ENCODE data around the gene HYAL2. TPM values are rescaled to one million over a fixed set of nuclear protein-coding genes. Genes with fewer than 3 reads are reported as not detected.

The HYAL2 gene
- total and polyA plus RNA-seq, 9 of the 15 experiments (the other 6 are each of a cell fraction or from before 2014, with no cell fraction given): 0.36 to 22.7 (median 11.4) TPM; not detected in 1

- peak; percentile 88 for TF ChIP-seq POLR2G (IDR thresholded peaks at IDR 0.05; ENCODE audit: low read depth, low read length)
- TF ChIP-seq ZBTB11 (CRISPR knock-in tag; IDR thresholded peaks at IDR 0.05): no peak
- TF ChIP-seq CBX8 (IDR thresholded peaks at IDR 0.05; ENCODE audit: borderline replicate concordance, extremely low read depth, low read depth, low read length, poor library complexity, severe bottlenecking): no peak
- TF ChIP-seq BRCA1 (IDR thresholded peaks at IDR 0.05): no peak
- no peak for TF ChIP-seq BRCA1 (CRISPR knock-in tag; IDR thresholded peaks at IDR 0.05)
- TF ChIP-seq CBFA2T2 (conservative IDR thresholded peaks at IDR 0.05): no peak
- no peak for TF ChIP-seq TRIM28 (IDR thresholded peaks at IDR 0.05)
- TF ChIP-seq ZFP91 (CRISPR knock-in tag; IDR thresholded peaks at IDR 0.05): no peak
- no peak for TF ChIP-seq ZNF445 (CRISPR knock-in tag; IDR thresholded peaks at IDR 0.05; ENCODE audit: low read depth)
- no peak for TF ChIP-seq SMARCC2 (IDR thresholded peaks at IDR 0.05; ENCODE audit: low read depth)
- no peak for TF ChIP-seq HDAC3 (IDR thresholded peaks at IDR 0.05; ENCODE audit: borderline replicate concordance, partially characterized antibody)
- peak; percentile 82 for TF ChIP-seq L3MBTL2 (IDR thresholded peaks at IDR 0.05)
- TF ChIP-seq, protein P1, sequence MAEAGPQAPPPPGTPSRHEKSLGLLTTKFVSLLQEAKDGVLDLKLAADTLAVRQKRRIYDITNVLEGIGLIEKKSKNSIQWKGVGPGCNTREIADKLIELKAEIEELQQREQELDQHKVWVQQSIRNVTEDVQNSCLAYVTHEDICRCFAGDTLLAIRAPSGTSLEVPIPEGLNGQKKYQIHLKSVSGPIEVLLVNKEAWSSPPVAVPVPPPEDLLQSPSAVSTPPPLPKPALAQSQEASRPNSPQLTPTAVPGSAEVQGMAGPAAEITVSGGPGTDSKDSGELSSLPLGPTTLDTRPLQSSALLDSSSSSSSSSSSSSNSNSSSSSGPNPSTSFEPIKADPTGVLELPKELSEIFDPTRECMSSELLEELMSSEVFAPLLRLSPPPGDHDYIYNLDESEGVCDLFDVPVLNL (CRISPR knock-in tag; IDR thresholded peaks at IDR 0.05; ENCODE audit: low read depth): peak; percentile 80; the same call in 1 of the 2 replicates
- no peak for TF ChIP-seq ZNF3 (CRISPR knock-in tag; IDR thresholded peaks at IDR 0.05)
- no peak for TF ChIP-seq KDM2B (CRISPR knock-in tag; IDR thresholded peaks at IDR 0.05)
- TF ChIP-seq KDM4B (IDR thresholded peaks at IDR 0.05; ENCODE audit: borderline replicate concordance in 2 of 2, low read depth in 1 of 2): no peak
- TF ChIP-seq, protein P2, sequence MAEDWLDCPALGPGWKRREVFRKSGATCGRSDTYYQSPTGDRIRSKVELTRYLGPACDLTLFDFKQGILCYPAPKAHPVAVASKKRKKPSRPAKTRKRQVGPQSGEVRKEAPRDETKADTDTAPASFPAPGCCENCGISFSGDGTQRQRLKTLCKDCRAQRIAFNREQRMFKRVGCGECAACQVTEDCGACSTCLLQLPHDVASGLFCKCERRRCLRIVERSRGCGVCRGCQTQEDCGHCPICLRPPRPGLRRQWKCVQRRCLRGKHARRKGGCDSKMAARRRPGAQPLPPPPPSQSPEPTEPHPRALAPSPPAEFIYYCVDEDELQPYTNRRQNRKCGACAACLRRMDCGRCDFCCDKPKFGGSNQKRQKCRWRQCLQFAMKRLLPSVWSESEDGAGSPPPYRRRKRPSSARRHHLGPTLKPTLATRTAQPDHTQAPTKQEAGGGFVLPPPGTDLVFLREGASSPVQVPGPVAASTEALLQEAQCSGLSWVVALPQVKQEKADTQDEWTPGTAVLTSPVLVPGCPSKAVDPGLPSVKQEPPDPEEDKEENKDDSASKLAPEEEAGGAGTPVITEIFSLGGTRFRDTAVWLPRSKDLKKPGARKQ (CRISPR knock-in tag; IDR thresholded peaks at IDR 0.05): no peak
- no peak for TF ChIP-seq SRSF3 (IDR thresholded peaks at IDR 0.05; ENCODE audit: insufficient read depth, low read length)
- no peak for TF ChIP-seq BRF1 (IDR thresholded peaks at IDR 0.05; ENCODE audit: borderline replicate concordance, extremely low read depth, insufficient read length)
Observed at GRCh38 chr3:50337175-50337861, 14.8 kb upstream of the HYAL2 start (continued).
